Esophagus muscularis mucosa (tissue), 4 donors: ENCODE measurements around the gene GCN1. TPM values are rescaled to one million over a fixed set of nuclear protein-coding genes. Genes with fewer than 3 reads are reported as not detected.
A peak's percentile ranks its signal among the peaks of the same experiment; 100 is the strongest.

Experiments used
- DNase-seq: peaks from one replicate; pipeline ENCODE4 v3.0.0-alpha.2; 2017; ENCODE audit errors: extremely low spot score
- H3K27ac ChIP-seq, 4 donors: fragments of 200-600 bp; sonication (generic); replicated peaks in 1 of 4; 1 replicate in 3 of 4; 2 replicates in 1 of 4; pipeline ENCODE4 v1.5.1; 2016 to 2019; ENCODE audit warnings: mild to moderate bottlenecking in 1 of 4
- H3K27me3 ChIP-seq, 4 donors: fragments of 200-600 bp; sonication (generic); one replicate each; pipeline versions ENCODE4 v1.5.1 to v1.6.0; 2016 to 2019
- H3K36me3 ChIP-seq, 4 donors: fragments of 200-600 bp; sonication (generic); one replicate each; pipeline ENCODE4 v1.5.1; 2016 to 2019
- H3K4me1 ChIP-seq, 4 donors: fragments of 200-600 bp; sonication (generic); one replicate each; pipeline ENCODE4 v1.5.1; 2016 to 2019
- H3K4me3 ChIP-seq, 4 donors: fragments of 200-600 bp; sonication (generic); 1 replicate in 2 of 4; 2 replicates in 2 of 4; pipeline ENCODE4 v1.5.1; 2016 to 2019; ENCODE audit warnings: mild to moderate bottlenecking in 4 of 4, moderate library complexity in 1 of 4
- H3K9me3 ChIP-seq, 4 donors: fragments of 200-600 bp; sonication (generic); 1 replicate in 3 of 4; 2 replicates in 1 of 4; pipeline ENCODE4 v1.5.1; 2016 to 2019
- EP300 ChIP-seq: sonication (generic); formaldehyde crosslinking; IDR thresholded peaks from one replicate; pipeline ENCODE4 v1.6.1; 2017; ENCODE audit warnings: antibody characterized with exemption
- POLR2A ChIP-seq: fragments of 450-650 bp; IDR thresholded peaks from one replicate; pipeline ENCODE4 v1.6.1; 2017; ENCODE audit warnings: antibody characterized with exemption, moderate library complexity, mild to moderate bottlenecking, low read depth
- POLR2AphosphoS5 ChIP-seq, 2 donors: sonication (generic); formaldehyde crosslinking; IDR thresholded peaks; one replicate each; pipeline ENCODE4 v1.6.1; 2017; ENCODE audit warnings: antibody characterized with exemption in 2 of 2
- WGBS: methylation state at CpG from one replicate; pipeline ENCODE4 v1.1.5; 2018; 5-methylcytosine and 5-hydroxymethylcytosine counted together
- intact Hi-C: fragments of 100-400 bp; cut with DNase I; formaldehyde crosslinking; loops from one replicate; pipeline ENCODE4 v1.15.1; 2023
- total RNA-seq, 4 donors: library from RNA; depleted of rRNA; stranded (reverse); fragments of >200 nt; gene quantifications; one replicate each; pipeline versions ENCODE4 v1.1.0 to v1.2.1, GENCODE V29; 2016
- TF ChIP-seq, protein P1 (sequence below), 3 experiments: fragments of 200-600 bp in 2 of 3; fragments of 450-650 bp in 1 of 3; sonication (generic) in 2 of 3; IDR thresholded peaks; one replicate each; pipeline ENCODE4 v1.5.1; 2017 to 2019; ENCODE audit warnings: antibody characterized with exemption in 3 of 3, mild to moderate bottlenecking in 2 of 3, moderate library complexity in 1 of 3

The GCN1 gene
- total RNA-seq, 4 donors from 2014 or later: 38.6 to 94.6 (median 49.3) TPM

DNA sequence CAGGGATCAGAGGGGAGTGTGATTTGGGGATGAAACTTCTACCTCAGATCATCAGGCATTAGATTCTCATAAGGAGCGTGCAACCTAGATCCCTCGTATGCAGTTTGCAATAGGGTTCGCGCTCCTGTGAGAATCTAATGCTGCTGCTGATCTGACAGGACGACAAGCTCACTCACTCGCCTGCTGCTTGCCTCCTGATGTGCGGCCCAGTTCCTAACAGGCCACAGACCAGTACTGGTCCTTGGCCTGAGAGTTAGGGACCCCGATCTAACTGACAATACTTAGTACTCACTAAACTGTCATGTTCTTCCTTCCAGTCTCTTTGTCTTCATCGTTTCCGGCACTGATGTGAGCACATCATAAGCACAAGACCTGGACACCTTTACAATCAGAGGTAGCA, 11.7 kb upstream of the GCN1 start:
- no peak for DNase-seq
- peaks cover 19 to 33% (median 27%) of the 10 kb centered on the region in 4 donors for H3K36me3 ChIP-seq
- WGBS: 92% methylated on average over 6 of the region's 10 CpGs

DNA sequence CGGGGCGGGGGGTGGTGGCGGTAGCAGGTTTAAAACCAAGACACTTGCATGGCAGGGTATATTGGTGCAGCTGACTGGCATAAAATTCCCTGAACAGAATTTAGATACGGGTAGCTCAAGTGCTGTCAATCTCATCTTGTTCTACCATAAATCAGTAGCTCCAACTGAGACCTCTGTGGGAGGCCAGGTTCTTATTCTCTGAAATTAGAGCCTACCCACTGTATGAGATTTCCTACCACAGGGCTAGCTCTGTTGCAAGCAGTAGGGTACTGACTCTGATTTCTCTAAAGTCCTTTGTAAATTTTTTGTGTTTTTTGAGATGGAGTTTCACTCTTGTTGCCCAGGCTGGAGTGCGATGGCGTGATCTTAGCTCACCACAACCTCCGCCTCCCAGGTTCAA, 9.7 kb upstream of the GCN1 start:
- WGBS: 95% methylated on average over 7 of the region's 7 CpGs
- no peak for TF ChIP-seq POLR2A
- TF ChIP-seq EP300: no peak
- TF ChIP-seq, protein P1, sequence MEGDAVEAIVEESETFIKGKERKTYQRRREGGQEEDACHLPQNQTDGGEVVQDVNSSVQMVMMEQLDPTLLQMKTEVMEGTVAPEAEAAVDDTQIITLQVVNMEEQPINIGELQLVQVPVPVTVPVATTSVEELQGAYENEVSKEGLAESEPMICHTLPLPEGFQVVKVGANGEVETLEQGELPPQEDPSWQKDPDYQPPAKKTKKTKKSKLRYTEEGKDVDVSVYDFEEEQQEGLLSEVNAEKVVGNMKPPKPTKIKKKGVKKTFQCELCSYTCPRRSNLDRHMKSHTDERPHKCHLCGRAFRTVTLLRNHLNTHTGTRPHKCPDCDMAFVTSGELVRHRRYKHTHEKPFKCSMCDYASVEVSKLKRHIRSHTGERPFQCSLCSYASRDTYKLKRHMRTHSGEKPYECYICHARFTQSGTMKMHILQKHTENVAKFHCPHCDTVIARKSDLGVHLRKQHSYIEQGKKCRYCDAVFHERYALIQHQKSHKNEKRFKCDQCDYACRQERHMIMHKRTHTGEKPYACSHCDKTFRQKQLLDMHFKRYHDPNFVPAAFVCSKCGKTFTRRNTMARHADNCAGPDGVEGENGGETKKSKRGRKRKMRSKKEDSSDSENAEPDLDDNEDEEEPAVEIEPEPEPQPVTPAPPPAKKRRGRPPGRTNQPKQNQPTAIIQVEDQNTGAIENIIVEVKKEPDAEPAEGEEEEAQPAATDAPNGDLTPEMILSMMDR (IDR thresholded peaks at IDR 0.05): no peak
- TF ChIP-seq POLR2AphosphoS5 (IDR thresholded peaks at IDR 0.05): no peak
- DNase-seq: no peak

More for the DNA sequence above, 11.7 kb upstream of the GCN1 start:
- H3K27me3 ChIP-seq: no peaks in the 10 kb centered on the region
- no peak overlapping the region for H3K4me3 ChIP-seq
- no peak overlapping the region for H3K27ac ChIP-seq
- H3K9me3 ChIP-seq: no peaks in the 10 kb centered on the region
- TF ChIP-seq POLR2A (no peak), POLR2AphosphoS5 (IDR thresholded peaks at IDR 0.05) (no peak), EP300 (no peak)
- TF ChIP-seq, protein P1 (IDR thresholded peaks at IDR 0.05): no peak
- H3K4me1 ChIP-seq: peaks cover 0 to 9% (median 7%) of the 10 kb centered on the region in 4 donors
- intact Hi-C loops: no loop called here

DNA sequence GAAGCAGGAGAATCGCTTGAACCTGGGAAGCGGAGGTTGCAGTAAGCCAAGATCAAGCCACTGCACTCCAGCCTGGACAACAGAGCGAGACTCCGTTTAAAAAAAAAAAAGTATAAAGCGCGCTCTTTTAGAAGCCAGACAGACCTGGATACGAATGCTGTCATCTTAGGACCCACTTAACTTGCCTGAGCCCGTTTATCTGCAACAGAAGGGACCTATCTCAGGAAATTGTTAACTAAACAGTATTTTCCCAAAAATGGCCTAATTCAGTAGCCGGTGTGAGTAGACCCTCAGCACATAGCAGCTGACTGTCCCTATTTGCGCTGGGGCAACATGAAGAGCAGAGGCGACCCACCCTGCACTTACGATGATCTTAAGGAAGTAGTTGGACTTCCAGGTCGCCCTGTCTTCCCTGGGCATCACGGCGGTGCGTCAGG, 5.9 kb upstream of the GCN1 start:
- Histone ChIP-seq H3K4me3 (peak overlapping the region; percentile 81 to 98 (median 84)), H3K27ac (peak overlapping the region; percentile 79 to 89 (median 87)), H3K36me3 (peaks cover 26 to 44% (median 35%) of the 10 kb centered on the region in 4 donors), H3K4me1 (peaks cover 18 to 56% (median 45%) of the 10 kb centered on the region in 4 donors), H3K27me3 (no peaks in the 10 kb centered on the region), H3K9me3 (no peaks in the 10 kb centered on the region)
- TF ChIP-seq POLR2A (no peak), EP300 (no peak), POLR2AphosphoS5 (IDR thresholded peaks at IDR 0.05) (no peak)
- TF ChIP-seq, protein P1 (IDR thresholded peaks at IDR 0.05): no peak
- intact Hi-C loops: no loop called here
- DNase-seq: no peak
- 5% methylated on average over 15 of the region's 16 CpGs for WGBS

More for the DNA sequence above, 9.7 kb upstream of the GCN1 start:
- Histone ChIP-seq H3K27me3 (no peaks in the 10 kb centered on the region), H3K36me3 (peaks cover 9 to 16% (median 13%) of the 10 kb centered on the region in 4 donors), H3K9me3 (no peaks in the 10 kb centered on the region), H3K4me1 (peaks cover 13 to 22% (median 20%) of the 10 kb centered on the region in 4 donors), H3K4me3 (no peak overlapping the region), H3K27ac (no peak overlapping the region)
- intact Hi-C loops: no loop called here

DNA sequence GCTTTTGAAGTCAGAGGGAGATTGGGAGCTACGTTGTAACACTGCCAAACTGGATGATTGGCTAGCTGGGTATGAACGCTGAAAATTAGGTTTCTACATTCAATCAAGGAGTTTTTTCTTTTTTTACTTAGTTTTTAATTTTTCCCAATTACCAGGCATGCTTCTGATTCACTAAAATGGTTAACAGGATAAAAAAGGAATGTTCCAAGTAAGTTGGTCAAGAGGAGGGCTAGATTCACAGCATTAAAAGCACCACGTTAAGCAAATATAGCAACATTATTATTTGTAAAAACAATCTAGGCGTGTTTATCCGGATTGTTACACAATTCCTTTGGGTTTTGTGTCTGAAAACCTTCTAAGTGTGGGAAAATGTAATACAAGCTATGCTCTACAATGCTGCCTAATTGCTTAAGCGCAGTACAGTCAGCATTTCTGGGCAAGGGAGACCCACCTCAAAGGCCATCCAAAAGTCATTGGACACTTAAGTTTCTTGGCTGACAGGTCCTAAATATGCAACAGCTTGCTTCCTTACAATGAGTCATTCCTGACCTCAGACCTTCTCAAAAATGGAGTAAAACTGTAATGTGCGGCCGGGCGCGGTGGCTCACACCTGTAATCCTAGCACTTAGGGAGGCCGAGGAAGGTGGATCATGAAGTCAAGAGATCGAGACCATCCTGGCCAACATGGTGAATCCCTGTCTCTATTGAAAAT, 5.2 kb upstream of the GCN1 start:
- Histone ChIP-seq H3K27ac (peak overlapping the region; percentile 79 to 89 (median 87)), H3K9me3 (no peaks in the 10 kb centered on the region), H3K4me1 (peaks cover 23 to 62% (median 51%) of the 10 kb centered on the region in 4 donors), H3K27me3 (no peaks in the 10 kb centered on the region), H3K4me3 (peak overlapping the region; percentile 81 to 98 (median 84)), H3K36me3 (peaks cover 26 to 44% (median 35%) of the 10 kb centered on the region in 4 donors)
- 33% methylated on average over 6 of the region's 12 CpGs for whole genome bisulfite sequencing
- TF ChIP-seq EP300 (no peak), POLR2A (no peak), POLR2AphosphoS5 (IDR thresholded peaks at IDR 0.05) (peak; percentile 42 to 70)
- intact Hi-C loops: no loop called here
- no peak for DNase-seq

DNA sequence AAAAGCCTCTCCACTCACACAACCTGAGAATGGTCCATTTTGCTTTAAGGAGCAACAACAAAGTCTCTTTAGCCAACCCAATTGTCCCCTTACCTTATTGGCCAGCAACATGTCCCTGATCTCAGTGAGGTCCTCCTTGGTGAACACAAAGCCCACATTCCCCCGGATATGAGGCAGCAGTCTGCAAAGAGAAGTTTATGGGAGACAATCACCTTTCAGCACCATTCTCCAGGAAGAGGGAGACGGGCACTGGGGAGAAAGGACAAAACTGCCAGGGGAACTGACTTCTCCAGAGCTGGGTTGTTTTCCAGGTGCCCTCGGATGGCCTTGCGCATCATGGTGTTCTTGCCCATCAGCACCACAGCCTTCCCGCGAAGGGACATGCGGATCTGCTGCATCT, 4.5 kb upstream of the GCN1 start:
- peak overlapping the region; percentile 79 to 89 (median 87) for H3K27ac ChIP-seq
- H3K27me3 ChIP-seq: no peaks in the 10 kb centered on the region
- 74% methylated on average over 6 of the region's 7 CpGs for WGBS
- intact Hi-C loops: no loop called here
- TF ChIP-seq POLR2AphosphoS5 (IDR thresholded peaks at IDR 0.05) (no peak), POLR2A (no peak), EP300 (no peak)
- TF ChIP-seq, protein P1 (IDR thresholded peaks at IDR 0.05): no peak
- no peak for DNase-seq
- H3K9me3 ChIP-seq: no peaks in the 10 kb centered on the region
- peaks cover 23 to 66% (median 53%) of the 10 kb centered on the region in 4 donors for H3K4me1 ChIP-seq
- peak overlapping the region; percentile 81 to 98 (median 84) for H3K4me3 ChIP-seq
- peaks cover 26 to 44% (median 35%) of the 10 kb centered on the region in 4 donors for H3K36me3 ChIP-seq
